Karpas-422 (cell line): ENCODE results near the gene MAPKAPK2. TPM values are rescaled to one million over a fixed set of nuclear protein-coding genes. Genes with fewer than 3 reads are reported as not detected.

Experiments
- DNase-seq: peaks from one replicate; pipeline ENCODE4 v3.0.0-alpha.2; 2015
- H2AFZ ChIP-seq: fragments of 200-600 bp; sonication (generic); 2 replicates; pipeline ENCODE4 v1.6.1; 2014; ENCODE audit warnings: antibody characterized with exemption, low read length, mixed read lengths
- H3K27ac ChIP-seq: fragments of 200-600 bp; sonication (generic); 2 replicates; pipeline ENCODE4 v1.5.1; 2014; ENCODE audit warnings: mild to moderate bottlenecking, low read length, moderate library complexity
- H3K27me3 ChIP-seq: fragments of 200-600 bp; sonication (generic); 2 replicates; pipeline ENCODE4 v1.6.1; 2014; ENCODE audit warnings: low read length, mixed read lengths
- H3K36me3 ChIP-seq: fragments of 200-600 bp; sonication (generic); 2 replicates; pipeline ENCODE4 v1.6.1; 2014; ENCODE audit warnings: low read length, mixed read lengths; ENCODE audit not compliant: insufficient read depth
- H3K4me1 ChIP-seq: fragments of 200-600 bp; sonication (generic); 2 replicates; pipeline ENCODE4 v1.6.1; 2014; ENCODE audit warnings: mild to moderate bottlenecking, low read length, mixed read lengths
- H3K4me2 ChIP-seq: fragments of 200-600 bp; sonication (generic); 2 replicates; pipeline ENCODE4 v1.6.1; 2014; ENCODE audit warnings: low read length, low read depth, mild to moderate bottlenecking; ENCODE audit not compliant: poor library complexity, severe bottlenecking
- H3K4me3 ChIP-seq: fragments of 200-600 bp; sonication (generic); 2 replicates; pipeline ENCODE4 v1.5.1; 2014; ENCODE audit warnings: mild to moderate bottlenecking, antibody characterized with exemption, low read length, mixed read lengths
- H3K79me2 ChIP-seq: fragments of 200-600 bp; sonication (generic); 2 replicates; pipeline ENCODE4 v1.6.1; 2014; ENCODE audit warnings: mild to moderate bottlenecking, low read length, mixed read lengths
- H3K9ac ChIP-seq: fragments of 200-600 bp; sonication (generic); 2 replicates; pipeline ENCODE4 v1.6.0; 2014; ENCODE audit warnings: low read length
- H3K9me2 ChIP-seq: fragments of 200-600 bp; sonication (generic), shearing (Covaris generic); replicated peaks from 2 replicates; pipeline ENCODE4 v1.6.0; 2014; ENCODE audit warnings: mild to moderate bottlenecking, low read length, moderate library complexity; ENCODE audit not compliant: insufficient read depth
- H3K9me3 ChIP-seq: fragments of 300-700, 200-600 bp; sonication (generic); 2 replicates; pipeline ENCODE4 v1.6.1; 2014; ENCODE audit warnings: low read length, mixed read lengths
- H4K20me1 ChIP-seq: fragments of 200-600 bp; sonication (generic); 2 replicates; pipeline ENCODE4 v1.6.1; 2014; ENCODE audit warnings: mild to moderate bottlenecking, antibody characterized with exemption, low read length, low read depth; ENCODE audit not compliant: insufficient read depth
- total RNA-seq: library from RNA; depleted of rRNA; stranded (reverse); fragments of >200 nt; shearing (Covaris generic); gene quantifications from 2 replicates; pipeline ENCODE4 v1.2.3, GENCODE V29; 2014; ENCODE audit warnings: low replicate concordance

Gene MAPKAPK2
- total RNA-seq, 1 experiment from 2014 or later, result 19.8 TPM

- Histone ChIP-seq H3K36me3 (no peaks in the 10 kb centered on the region), H3K9me2 (no peaks in the 10 kb centered on the region), H3K4me1 (peaks cover 28% of the 10 kb centered on the region), H4K20me1 (peaks cover 56% of the 10 kb centered on the region), H3K4me2 (no peak overlapping the region), H3K27ac (no peak overlapping the region), H3K27me3 (no peaks in the 10 kb centered on the region), H3K9ac (no peak overlapping the region), H2AFZ (no peak overlapping the region), H3K4me3 (no peak overlapping the region), H3K9me3 (no peaks in the 10 kb centered on the region), H3K79me2 (no peaks in the 10 kb centered on the region)
- DNase-seq, result no peak
These were observed 3.3 kb downstream of the MAPKAPK2 start for GRCh38 chr1:206687915-206688442.

GRCh38 chr1:206690516-206690915 lies 5.8 kb downstream of the MAPKAPK2 start:
- H2AFZ ChIP-seq, result no peak overlapping the region
- no peak overlapping the region for H3K4me3 ChIP-seq
- DNase-seq, result no peak
- H4K20me1 ChIP-seq, result peaks cover 79% of the 10 kb centered on the region
- no peak overlapping the region for H3K9ac ChIP-seq
- H3K79me2 ChIP-seq, result no peaks in the 10 kb centered on the region
- peaks cover 12% of the 10 kb centered on the region for H3K4me1 ChIP-seq
- H3K27ac ChIP-seq, result no peak overlapping the region
- H3K27me3 ChIP-seq, result no peaks in the 10 kb centered on the region
- no peak overlapping the region for H3K4me2 ChIP-seq
- H3K9me2 ChIP-seq, result no peaks in the 10 kb centered on the region
- H3K36me3 ChIP-seq, result no peaks in the 10 kb centered on the region
- no peaks in the 10 kb centered on the region for H3K9me3 ChIP-seq

- Histone ChIP-seq H3K9me3 (no peaks in the 10 kb centered on the region), H3K4me1 (peaks cover 6% of the 10 kb centered on the region), H4K20me1 (peaks cover 81% of the 10 kb centered on the region), H3K27me3 (no peaks in the 10 kb centered on the region), H3K9ac (no peak overlapping the region), H3K36me3 (no peaks in the 10 kb centered on the region), H2AFZ (no peak overlapping the region), H3K4me2 (no peak overlapping the region), H3K9me2 (no peaks in the 10 kb centered on the region), H3K27ac (no peak overlapping the region), H3K79me2 (no peaks in the 10 kb centered on the region), H3K4me3 (no peak overlapping the region)
- DNase-seq, result no peak
These were observed 6.9 kb downstream of the MAPKAPK2 start for GRCh38 chr1:206691604-206692003.

GRCh38 chr1:206693029-206693428 lies 8.3 kb downstream of the MAPKAPK2 start:
- DNase-seq, result no peak
- no peak overlapping the region for H2AFZ ChIP-seq
- H3K79me2 ChIP-seq, result no peaks in the 10 kb centered on the region
- no peaks in the 10 kb centered on the region for H3K9me3 ChIP-seq
- no peaks in the 10 kb centered on the region for H3K36me3 ChIP-seq
- H3K4me3 ChIP-seq, result no peak overlapping the region
- H3K4me2 ChIP-seq, result no peak overlapping the region
- no peak overlapping the region for H3K27ac ChIP-seq
- no peak overlapping the region for H3K9ac ChIP-seq
- H3K27me3 ChIP-seq, result no peaks in the 10 kb centered on the region
- peaks cover 74% of the 10 kb centered on the region for H4K20me1 ChIP-seq
- H3K9me2 ChIP-seq, result no peaks in the 10 kb centered on the region
- no peaks in the 10 kb centered on the region for H3K4me1 ChIP-seq

GRCh38 chr1:206693592-206693991 lies 8.9 kb downstream of the MAPKAPK2 start:
- Histone ChIP-seq H3K4me1 (no peaks in the 10 kb centered on the region), H3K27ac (no peak overlapping the region), H3K9ac (no peak overlapping the region), H2AFZ (no peak overlapping the region), H3K9me2 (no peaks in the 10 kb centered on the region), H3K4me3 (no peak overlapping the region), H3K4me2 (no peak overlapping the region), H3K27me3 (no peaks in the 10 kb centered on the region), H3K9me3 (no peaks in the 10 kb centered on the region), H3K36me3 (no peaks in the 10 kb centered on the region), H3K79me2 (no peaks in the 10 kb centered on the region), H4K20me1 (peaks cover 76% of the 10 kb centered on the region)
- no peak for DNase-seq

GRCh38 chr1:206694171-206695124 lies 9.7 kb downstream of the MAPKAPK2 start:
- Histone ChIP-seq H2AFZ (no peak overlapping the region), H3K79me2 (no peaks in the 10 kb centered on the region), H3K27ac (no peak overlapping the region), H3K27me3 (no peaks in the 10 kb centered on the region), H3K36me3 (no peaks in the 10 kb centered on the region), H3K4me3 (no peak overlapping the region), H3K4me1 (no peaks in the 10 kb centered on the region), H4K20me1 (peaks cover 76% of the 10 kb centered on the region), H3K9ac (no peak overlapping the region), H3K4me2 (no peak overlapping the region), H3K9me3 (no peaks in the 10 kb centered on the region), H3K9me2 (no peaks in the 10 kb centered on the region)
- DNase-seq, result no peak

- no peaks in the 10 kb centered on the region for H3K79me2 ChIP-seq
- H4K20me1 ChIP-seq, result peaks cover 77% of the 10 kb centered on the region
- no peaks in the 10 kb centered on the region for H3K4me1 ChIP-seq
These were observed 11.0 kb downstream of the MAPKAPK2 start for GRCh38 chr1:206695733-206696132.

GRCh38 chr1:206696812-206697585 lies 12.3 kb downstream of the MAPKAPK2 start:
- H3K4me3 ChIP-seq, result no peak overlapping the region
- DNase-seq, result no peak
- H3K36me3 ChIP-seq, result no peaks in the 10 kb centered on the region
- no peak overlapping the region for H3K4me2 ChIP-seq
- H3K4me1 ChIP-seq, result no peaks in the 10 kb centered on the region
- no peaks in the 10 kb centered on the region for H3K27me3 ChIP-seq
- no peaks in the 10 kb centered on the region for H3K9me3 ChIP-seq
- H3K27ac ChIP-seq, result no peak overlapping the region
- no peaks in the 10 kb centered on the region for H3K9me2 ChIP-seq
- no peak overlapping the region for H2AFZ ChIP-seq
- peaks cover 76% of the 10 kb centered on the region for H4K20me1 ChIP-seq
- H3K79me2 ChIP-seq, result no peaks in the 10 kb centered on the region
- no peak overlapping the region for H3K9ac ChIP-seq

More at GRCh38 chr1:206695733-206696132, 11.0 kb downstream of the MAPKAPK2 start:
- Histone ChIP-seq H3K36me3 (no peaks in the 10 kb centered on the region), H3K9me3 (no peaks in the 10 kb centered on the region), H3K27me3 (no peaks in the 10 kb centered on the region), H3K9ac (no peak overlapping the region), H3K4me2 (no peak overlapping the region), H3K4me3 (no peak overlapping the region), H3K27ac (no peak overlapping the region), H2AFZ (no peak overlapping the region), H3K9me2 (no peaks in the 10 kb centered on the region)
- DNase-seq, result no peak
